ENCODE measurements around the gene ACE. TPM values are rescaled to one million over a fixed set of nuclear protein-coding genes. Genes with fewer than 3 reads are reported as not detected.

The ACE gene
- total RNA-seq, 2 experiments from 2014 or later = 2.2 to 2.6 TPM

GRCh38 chr17:63496177-63496576 lies 19.3 kb downstream of the ACE start:
- Mint-ChIP-seq H3K27ac (no peak overlapping the region), H3K27me3 (no peaks in the 10 kb centered on the region), H3K4me3 (no peak overlapping the region), H3K9me3 (no peaks in the 10 kb centered on the region), H3K36me3 (no peaks in the 10 kb centered on the region), H3K4me1 (ENCODE audit: low read depth) (no peaks in the 10 kb centered on the region)
- POLR2A ChIA-PET = no interaction called here
- no peak for DNase-seq
- intact Hi-C loops (cut with micrococcal nuclease) = no loop called here
- CTCF ChIA-PET = interaction anchor here (1.2 kb wide), 1 partner anchor 115 kb away, joined by 4 read pairs; no protein-coding TSS in a partner anchor

GRCh38 chr17:63496663-63497400 lies 20.0 kb downstream of the ACE start:
- Mint-ChIP-seq H3K27ac (no peak overlapping the region), H3K27me3 (no peaks in the 10 kb centered on the region), H3K4me1 (ENCODE audit: low read depth) (no peaks in the 10 kb centered on the region), H3K4me3 (no peak overlapping the region), H3K36me3 (no peaks in the 10 kb centered on the region), H3K9me3 (no peaks in the 10 kb centered on the region)
- intact Hi-C loops (cut with micrococcal nuclease) = no loop called here
- ChIA-PET POLR2A (no interaction called here), CTCF (interaction anchor here (1.2 to 1.5 kb wide), 2 partner anchors 71 to 115 kb away, joined by 4 read pairs; no protein-coding TSS in a partner anchor)
- no peak for DNase-seq

GRCh38 chr17:63497708-63498483 lies 21.0 kb downstream of the ACE start:
- intact Hi-C loops (cut with micrococcal nuclease) = no loop called here
- DNase-seq = peak; percentile 15
- no peak overlapping the region for H3K4me3 Mint-ChIP-seq
- no peaks in the 10 kb centered on the region for H3K9me3 Mint-ChIP-seq
- no peaks in the 10 kb centered on the region for H3K36me3 Mint-ChIP-seq
- no peaks in the 10 kb centered on the region for H3K4me1 Mint-ChIP-seq (ENCODE audit: low read depth)
- no peaks in the 10 kb centered on the region for H3K27me3 Mint-ChIP-seq
- ChIA-PET CTCF (interaction anchor here (1.0 to 1.5 kb wide), 2 partner anchors 72 to 114 kb away, joined by 3 to 4 read pairs; no protein-coding TSS in a partner anchor), POLR2A (no interaction called here)
- no peak overlapping the region for H3K27ac Mint-ChIP-seq

GRCh38 chr17:63498626-63499195 lies 21.9 kb downstream of the ACE start:
- no peak for DNase-seq
- Mint-ChIP-seq H3K9me3 (no peaks in the 10 kb centered on the region), H3K4me3 (no peak overlapping the region), H3K4me1 (ENCODE audit: low read depth) (no peaks in the 10 kb centered on the region), H3K27me3 (peaks cover 4% of the 10 kb centered on the region), H3K27ac (no peak overlapping the region), H3K36me3 (no peaks in the 10 kb centered on the region)
- POLR2A ChIA-PET = no interaction called here
- intact Hi-C loops (cut with micrococcal nuclease) = no loop called here
- CTCF ChIA-PET = interaction anchor here (1.1 to 1.2 kb wide), 2 partner anchors 20 to 131 kb away, joined by 3 read pairs; no protein-coding TSS in a partner anchor

GRCh38 chr17:63500543-63501390 lies 23.9 kb downstream of the ACE start:
- Mint-ChIP-seq H3K4me3 (no peak overlapping the region), H3K4me1 (ENCODE audit: low read depth) (no peaks in the 10 kb centered on the region), H3K9me3 (peaks cover 8% of the 10 kb centered on the region), H3K27ac (no peak overlapping the region), H3K36me3 (peaks cover 6% of the 10 kb centered on the region), H3K27me3 (peaks cover 8% of the 10 kb centered on the region)
- intact Hi-C loops (cut with micrococcal nuclease) = no loop called here
- POLR2A ChIA-PET = no interaction called here
- DNase-seq = no peak
- CTCF ChIA-PET = no interaction called here

- Mint-ChIP-seq H3K27me3 (peaks cover 20% of the 10 kb centered on the region), H3K9me3 (peaks cover 9% of the 10 kb centered on the region), H3K4me3 (no peak overlapping the region), H3K27ac (peak overlapping the region; percentile 39), H3K4me1 (ENCODE audit: low read depth) (no peaks in the 10 kb centered on the region), H3K36me3 (peaks cover 7% of the 10 kb centered on the region)
- CTCF ChIA-PET = interaction anchor here (0.6 to 1.2 kb wide), 3 partner anchors 24 to 109 kb away, joined by 3 to 7 read pairs (median 3); no protein-coding TSS in a partner anchor
- DNase-seq = no peak
- POLR2A ChIA-PET = no interaction called here
- intact Hi-C loops (cut with micrococcal nuclease) = no loop called here
These were observed 26.5 kb downstream of the ACE start for GRCh38 chr17:63503341-63503705.

GRCh38 chr17:63504261-63504660 lies 27.4 kb downstream of the ACE start:
- DNase-seq = no peak
- POLR2A ChIA-PET = no interaction called here
- intact Hi-C loops (cut with micrococcal nuclease) = no loop called here
- CTCF ChIA-PET = no interaction called here
- no peaks in the 10 kb centered on the region for H3K4me1 Mint-ChIP-seq (ENCODE audit: low read depth)
- peaks cover 20% of the 10 kb centered on the region for H3K27me3 Mint-ChIP-seq
- peaks cover 7% of the 10 kb centered on the region for H3K36me3 Mint-ChIP-seq
- H3K27ac Mint-ChIP-seq = no peak overlapping the region
- H3K9me3 Mint-ChIP-seq = peaks cover 9% of the 10 kb centered on the region
- no peak overlapping the region for H3K4me3 Mint-ChIP-seq

GRCh38 chr17:63505341-63505740 lies 28.5 kb downstream of the ACE start:
- Mint-ChIP-seq H3K4me3 (no peak overlapping the region), H3K27me3 (peaks cover 20% of the 10 kb centered on the region), H3K27ac (no peak overlapping the region), H3K9me3 (peaks cover 9% of the 10 kb centered on the region), H3K4me1 (ENCODE audit: low read depth) (no peaks in the 10 kb centered on the region), H3K36me3 (peaks cover 7% of the 10 kb centered on the region)
- ChIA-PET CTCF (interaction anchor here (1.1 kb wide), 1 partner anchor 107 kb away, joined by 3 read pairs; no protein-coding TSS in a partner anchor), POLR2A (no interaction called here)
- intact Hi-C loops (cut with micrococcal nuclease) = no loop called here
- DNase-seq = no peak

- H3K4me3 Mint-ChIP-seq = no peak overlapping the region
- H3K27ac Mint-ChIP-seq = no peak overlapping the region
- no peak for DNase-seq
- H3K27me3 Mint-ChIP-seq = peaks cover 20% of the 10 kb centered on the region
- peaks cover 7% of the 10 kb centered on the region for H3K36me3 Mint-ChIP-seq
- H3K4me1 Mint-ChIP-seq (ENCODE audit: low read depth) = no peaks in the 10 kb centered on the region
- POLR2A ChIA-PET = no interaction called here
- CTCF ChIA-PET = interaction anchor here (0.8 kb wide), 1 partner anchor 28 kb away, joined by 3 read pairs; no protein-coding TSS in a partner anchor
- intact Hi-C loops (cut with micrococcal nuclease) = no loop called here
- H3K9me3 Mint-ChIP-seq = peaks cover 9% of the 10 kb centered on the region
These were observed 29.8 kb downstream of the ACE start for GRCh38 chr17:63506627-63507026.

GRCh38 chr17:63511331-63511730 lies 34.5 kb downstream of the ACE start:
- ChIA-PET CTCF (no interaction called here), POLR2A (no interaction called here)
- intact Hi-C loops (cut with micrococcal nuclease) = no loop called here
- DNase-seq = no peak
- H3K9me3 Mint-ChIP-seq = no peaks in the 10 kb centered on the region
- no peak overlapping the region for H3K27ac Mint-ChIP-seq
- H3K27me3 Mint-ChIP-seq = peaks cover 12% of the 10 kb centered on the region
- no peaks in the 10 kb centered on the region for H3K36me3 Mint-ChIP-seq
- H3K4me3 Mint-ChIP-seq = no peak overlapping the region
- H3K4me1 Mint-ChIP-seq (ENCODE audit: low read depth) = peaks cover 5% of the 10 kb centered on the region

GRCh38 chr17:63512388-63512787 lies 35.5 kb downstream of the ACE start:
- H3K36me3 Mint-ChIP-seq = no peaks in the 10 kb centered on the region
- H3K27me3 Mint-ChIP-seq = peaks cover 6% of the 10 kb centered on the region
- DNase-seq = no peak
- H3K4me3 Mint-ChIP-seq = no peak overlapping the region
- intact Hi-C loops (cut with micrococcal nuclease) = no loop called here
- CTCF ChIA-PET = no interaction called here
- H3K9me3 Mint-ChIP-seq = no peaks in the 10 kb centered on the region
- POLR2A ChIA-PET = no interaction called here
- no peak overlapping the region for H3K27ac Mint-ChIP-seq
- peaks cover 14% of the 10 kb centered on the region for H3K4me1 Mint-ChIP-seq (ENCODE audit: low read depth)

Measured in activated CD4-positive, alpha-beta memory T cell treated with anti-CD3 and anti-CD28 coated beads for 36 hours (primary cell).